Astrocyte (in vitro differentiated cells and primary cell): Measurements from ENCODE around the gene EGFR.

Source experiments
- EZH2 ChIP-seq: IDR thresholded peaks from 2 replicates; pipeline ENCODE4 v1.6.1; 2012; ENCODE audit warnings: mild to moderate bottlenecking, low read length, inconsistent platforms; ENCODE audit not compliant: insufficient read depth
- TF ChIP-seq, protein P1 (sequence below): IDR thresholded peaks from 2 replicates; pipeline ENCODE4 v1.5.1; 2011; ENCODE audit warnings: low read depth, mild to moderate bottlenecking, inconsistent platforms, low read length, moderate library complexity; ENCODE audit not compliant: insufficient read depth

DNA sequence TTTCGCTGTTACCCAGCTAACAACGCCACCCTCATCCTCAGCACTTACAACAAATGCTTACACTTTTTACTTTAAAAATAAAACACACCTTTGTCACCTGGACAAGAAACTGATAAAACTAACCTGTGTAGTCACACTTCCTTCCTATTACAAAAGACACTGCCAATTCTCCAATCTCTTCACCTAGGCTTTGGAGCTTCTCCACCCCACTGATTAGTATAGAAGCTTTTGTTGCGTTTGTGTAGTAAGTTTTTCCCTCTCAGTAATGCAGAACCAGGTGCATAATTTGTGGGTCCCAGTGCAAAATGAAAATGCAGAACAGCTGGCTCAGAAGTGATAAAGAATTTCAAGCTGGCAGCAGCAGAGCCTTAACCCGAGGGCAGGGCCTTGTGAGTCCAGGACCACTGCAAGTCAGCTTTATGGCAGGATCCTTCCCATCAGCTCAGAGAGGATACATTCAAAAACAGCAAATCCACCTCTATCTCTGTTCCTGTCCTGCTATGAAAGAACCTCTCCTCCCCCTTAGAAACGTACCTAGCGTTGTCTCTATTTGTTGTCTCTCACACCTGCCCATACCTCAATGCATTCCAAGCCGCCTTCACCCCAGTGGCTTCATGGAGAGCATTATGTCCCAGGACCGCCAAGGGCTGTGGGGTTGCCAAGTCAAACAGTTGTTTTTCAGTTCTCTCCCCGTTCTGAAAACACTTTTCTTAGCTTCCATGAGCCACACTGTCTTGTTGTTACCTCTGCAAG lies 40.3 kb upstream of the EGFR start:
- TF ChIP-seq, protein P1, sequence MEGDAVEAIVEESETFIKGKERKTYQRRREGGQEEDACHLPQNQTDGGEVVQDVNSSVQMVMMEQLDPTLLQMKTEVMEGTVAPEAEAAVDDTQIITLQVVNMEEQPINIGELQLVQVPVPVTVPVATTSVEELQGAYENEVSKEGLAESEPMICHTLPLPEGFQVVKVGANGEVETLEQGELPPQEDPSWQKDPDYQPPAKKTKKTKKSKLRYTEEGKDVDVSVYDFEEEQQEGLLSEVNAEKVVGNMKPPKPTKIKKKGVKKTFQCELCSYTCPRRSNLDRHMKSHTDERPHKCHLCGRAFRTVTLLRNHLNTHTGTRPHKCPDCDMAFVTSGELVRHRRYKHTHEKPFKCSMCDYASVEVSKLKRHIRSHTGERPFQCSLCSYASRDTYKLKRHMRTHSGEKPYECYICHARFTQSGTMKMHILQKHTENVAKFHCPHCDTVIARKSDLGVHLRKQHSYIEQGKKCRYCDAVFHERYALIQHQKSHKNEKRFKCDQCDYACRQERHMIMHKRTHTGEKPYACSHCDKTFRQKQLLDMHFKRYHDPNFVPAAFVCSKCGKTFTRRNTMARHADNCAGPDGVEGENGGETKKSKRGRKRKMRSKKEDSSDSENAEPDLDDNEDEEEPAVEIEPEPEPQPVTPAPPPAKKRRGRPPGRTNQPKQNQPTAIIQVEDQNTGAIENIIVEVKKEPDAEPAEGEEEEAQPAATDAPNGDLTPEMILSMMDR = no peak
- TF ChIP-seq EZH2 = no peak
